ENCODE data around the gene TRIM44.

DNA sequence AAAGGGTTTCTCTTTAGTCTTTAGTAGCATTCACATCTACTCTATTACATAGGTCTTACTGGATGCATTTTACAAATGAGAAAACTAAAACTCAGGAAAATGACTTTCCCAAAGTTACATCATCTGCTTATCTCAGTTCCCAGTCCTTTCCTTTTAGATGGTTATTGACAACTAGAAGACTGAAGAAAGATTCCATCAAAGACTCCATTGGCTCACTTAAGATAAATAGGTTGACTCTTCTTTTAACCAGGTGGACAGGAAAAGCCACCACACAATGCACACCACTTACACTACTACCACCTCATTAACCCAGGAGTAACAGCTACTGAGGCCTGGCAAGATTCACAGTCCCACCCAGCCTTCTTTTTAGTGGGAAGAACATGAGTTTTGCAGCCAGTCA, 123.6 kb downstream of the TRIM44 start:
- TF ChIP-seq, protein P1, sequence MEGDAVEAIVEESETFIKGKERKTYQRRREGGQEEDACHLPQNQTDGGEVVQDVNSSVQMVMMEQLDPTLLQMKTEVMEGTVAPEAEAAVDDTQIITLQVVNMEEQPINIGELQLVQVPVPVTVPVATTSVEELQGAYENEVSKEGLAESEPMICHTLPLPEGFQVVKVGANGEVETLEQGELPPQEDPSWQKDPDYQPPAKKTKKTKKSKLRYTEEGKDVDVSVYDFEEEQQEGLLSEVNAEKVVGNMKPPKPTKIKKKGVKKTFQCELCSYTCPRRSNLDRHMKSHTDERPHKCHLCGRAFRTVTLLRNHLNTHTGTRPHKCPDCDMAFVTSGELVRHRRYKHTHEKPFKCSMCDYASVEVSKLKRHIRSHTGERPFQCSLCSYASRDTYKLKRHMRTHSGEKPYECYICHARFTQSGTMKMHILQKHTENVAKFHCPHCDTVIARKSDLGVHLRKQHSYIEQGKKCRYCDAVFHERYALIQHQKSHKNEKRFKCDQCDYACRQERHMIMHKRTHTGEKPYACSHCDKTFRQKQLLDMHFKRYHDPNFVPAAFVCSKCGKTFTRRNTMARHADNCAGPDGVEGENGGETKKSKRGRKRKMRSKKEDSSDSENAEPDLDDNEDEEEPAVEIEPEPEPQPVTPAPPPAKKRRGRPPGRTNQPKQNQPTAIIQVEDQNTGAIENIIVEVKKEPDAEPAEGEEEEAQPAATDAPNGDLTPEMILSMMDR (IDR thresholded peaks at IDR 0.05) = no peak
- TF ChIP-seq POLR2A (IDR thresholded peaks at IDR 0.05) = no peak
